Activated T-helper 2 cell treated with anti-CD3 and anti-CD28 coated beads, Interferon-gamma antibody, Interleukin-2, Interleukin-4, amounts not matched to agents 10 μg/mL and 5 μg/mL and 100 μg/mL, durations not matched to agents 14 hours and 24 hours and 36 hours (primary cell): Measurements from ENCODE around the gene ATG14. TPM values are rescaled to one million over a fixed set of nuclear protein-coding genes. Genes with fewer than 3 reads are reported as not detected.
A peak's percentile ranks its signal among the peaks of the same experiment; 100 is the strongest.
"Not testable (repeated sequence)": the region's sequence is repeated elsewhere in the genome, so short reads cannot be mapped to it uniquely, and the experiment has no call there.

Experiments used
- DNase-seq: peaks from one replicate; pipeline ENCODE4 v3.0.0; 2021; ENCODE audit warnings: low spot score
- H3K27ac Mint-ChIP-seq: one replicate; pipeline ENCODE4 v1.8.0; 2021; ENCODE audit warnings: mixed read lengths
- H3K27me3 Mint-ChIP-seq: one replicate; pipeline ENCODE4 v1.8.0; 2021; ENCODE audit warnings: low read depth, mixed read lengths
- H3K36me3 Mint-ChIP-seq: one replicate; pipeline ENCODE4 v1.8.0; 2021; ENCODE audit warnings: low read depth, mixed read lengths
- H3K4me1 Mint-ChIP-seq: one replicate; pipeline ENCODE4 v1.8.0; 2021; ENCODE audit warnings: low read depth, mixed read lengths
- H3K4me3 Mint-ChIP-seq: one replicate; pipeline ENCODE4 v1.8.0; 2021; ENCODE audit warnings: low read depth, mild to moderate bottlenecking, moderate library complexity, mixed read lengths
- H3K9me3 Mint-ChIP-seq: one replicate; pipeline ENCODE4 v1.8.0; 2021; ENCODE audit warnings: mixed read lengths
- intact Hi-C: fragments of 100-400 bp; cut with micrococcal nuclease; formaldehyde crosslinking; loops from one replicate; pipeline ENCODE4 v1.15.1; 2023
- total RNA-seq: library from RNA; stranded (reverse); gene quantifications from 2 replicates; pipeline ENCODE4 v1.2.3, GENCODE V29; 2022

Gene ATG14, protein sequence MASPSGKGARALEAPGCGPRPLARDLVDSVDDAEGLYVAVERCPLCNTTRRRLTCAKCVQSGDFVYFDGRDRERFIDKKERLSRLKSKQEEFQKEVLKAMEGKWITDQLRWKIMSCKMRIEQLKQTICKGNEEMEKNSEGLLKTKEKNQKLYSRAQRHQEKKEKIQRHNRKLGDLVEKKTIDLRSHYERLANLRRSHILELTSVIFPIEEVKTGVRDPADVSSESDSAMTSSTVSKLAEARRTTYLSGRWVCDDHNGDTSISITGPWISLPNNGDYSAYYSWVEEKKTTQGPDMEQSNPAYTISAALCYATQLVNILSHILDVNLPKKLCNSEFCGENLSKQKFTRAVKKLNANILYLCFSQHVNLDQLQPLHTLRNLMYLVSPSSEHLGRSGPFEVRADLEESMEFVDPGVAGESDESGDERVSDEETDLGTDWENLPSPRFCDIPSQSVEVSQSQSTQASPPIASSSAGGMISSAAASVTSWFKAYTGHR
- total RNA-seq: 4.3 and 4.6 TPM in 2 replicates

DNA sequence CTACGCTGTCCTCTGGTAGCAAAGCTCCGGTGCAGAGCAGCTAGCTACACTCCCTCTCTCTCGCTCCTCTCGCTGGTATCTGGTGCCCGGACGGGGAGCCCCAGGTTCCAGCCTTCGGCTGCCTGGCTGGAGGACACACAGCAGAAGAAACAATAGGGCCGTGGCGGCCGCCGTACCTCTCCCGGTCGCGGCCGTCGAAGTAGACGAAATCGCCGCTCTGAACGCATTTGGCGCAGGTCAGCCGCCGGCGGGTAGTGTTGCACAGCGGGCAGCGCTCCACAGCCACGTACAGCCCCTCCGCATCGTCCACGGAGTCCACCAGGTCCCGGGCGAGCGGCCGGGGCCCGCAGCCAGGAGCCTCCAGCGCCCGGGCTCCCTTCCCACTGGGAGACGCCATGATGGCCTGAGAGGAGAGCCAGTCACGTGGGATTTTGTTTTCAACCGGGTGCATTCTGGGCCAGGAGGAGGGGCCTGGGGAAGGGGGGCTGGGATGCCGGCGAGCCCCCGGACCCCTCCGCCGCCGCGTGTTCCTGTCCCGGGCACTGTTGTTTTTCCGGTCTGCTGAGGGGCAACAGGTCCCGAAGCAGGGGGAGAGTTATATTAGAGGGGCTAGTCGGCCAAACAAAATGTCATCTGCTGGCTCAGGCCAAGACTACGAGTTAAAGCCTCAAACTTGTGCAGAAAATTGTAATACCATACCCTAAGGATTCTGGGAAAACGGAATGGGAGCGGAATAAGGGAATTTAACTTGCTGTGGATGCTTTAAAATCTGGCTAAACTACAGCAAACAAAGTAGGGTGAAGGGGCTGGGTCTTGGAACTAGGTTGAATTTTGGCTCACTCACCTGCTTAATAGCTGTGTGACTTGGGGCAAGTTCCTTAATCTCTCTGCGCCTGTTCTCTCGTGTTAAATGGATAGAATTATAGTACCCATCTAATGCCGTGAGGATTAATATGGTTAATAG lies at the start of gene ATG14:
TSS of gene ATG14 (minus strand) at position 405 of the 964 bp plus-strand sequence. CDS start at position 397, 8 bp downstream.
- Mint-ChIP-seq H3K9me3 (no peaks in the 10 kb centered on the region), H3K27ac (peak within 1 kb of the TSS; percentile 88), H3K4me3 (peak within 1 kb of the TSS; percentile 86), H3K4me1 (peaks cover 31% of the 10 kb centered on the region), H3K27me3 (peaks cover 2% of the 10 kb centered on the region), H3K36me3 (no peaks in the 10 kb centered on the region)
- intact Hi-C loops: loop anchor here (5.0 to 10.0 kb wide), 2 partner anchors 39 to 137 kb away; partner anchors contain the start of gene FBXO34
- peak; percentile 71 for DNase-seq

DNA sequence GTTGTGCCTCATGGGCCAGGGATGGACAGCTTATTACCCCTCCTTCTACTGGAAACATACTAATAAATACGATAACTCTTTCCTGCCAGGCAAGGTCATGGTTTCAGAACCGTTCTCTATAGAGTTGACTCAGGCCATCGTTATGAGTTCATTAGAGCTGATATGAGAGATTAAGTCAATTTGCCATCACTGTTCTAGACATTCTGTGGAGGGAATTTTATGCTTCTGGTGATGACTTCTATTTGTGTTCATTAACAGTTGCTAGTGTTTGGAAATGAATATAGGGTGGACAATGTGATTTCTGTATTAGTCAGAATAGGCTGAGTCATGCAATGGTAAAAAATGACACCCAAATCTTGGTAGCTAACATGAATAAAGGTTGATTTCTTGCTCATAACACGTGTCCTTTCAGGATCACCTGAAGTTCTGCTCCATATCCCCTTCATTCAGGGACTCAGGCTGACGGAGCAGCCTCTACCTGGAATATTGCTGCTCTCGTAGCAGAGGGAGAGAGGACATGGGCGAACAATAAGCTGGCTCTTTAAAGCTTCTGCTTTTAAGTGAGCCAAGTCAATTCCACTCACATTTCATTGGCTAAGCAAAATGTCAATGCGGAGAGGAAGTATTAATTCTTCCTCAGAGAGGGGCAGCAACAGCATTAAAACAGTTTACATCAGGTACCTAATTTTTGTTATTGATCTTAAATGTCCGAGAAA lies 47.3 kb upstream of the ATG14 start:
- H3K4me3 Mint-ChIP-seq: no peak overlapping the region
- H3K27me3 Mint-ChIP-seq: peaks cover 18% of the 10 kb centered on the region
- DNase-seq: no peak
- peak overlapping the region; percentile 31 for H3K27ac Mint-ChIP-seq
- intact Hi-C loops: no loop called here
- H3K4me1 Mint-ChIP-seq: peaks cover 22% of the 10 kb centered on the region
- H3K36me3 Mint-ChIP-seq: no peaks in the 10 kb centered on the region
- no peaks in the 10 kb centered on the region for H3K9me3 Mint-ChIP-seq

DNA sequence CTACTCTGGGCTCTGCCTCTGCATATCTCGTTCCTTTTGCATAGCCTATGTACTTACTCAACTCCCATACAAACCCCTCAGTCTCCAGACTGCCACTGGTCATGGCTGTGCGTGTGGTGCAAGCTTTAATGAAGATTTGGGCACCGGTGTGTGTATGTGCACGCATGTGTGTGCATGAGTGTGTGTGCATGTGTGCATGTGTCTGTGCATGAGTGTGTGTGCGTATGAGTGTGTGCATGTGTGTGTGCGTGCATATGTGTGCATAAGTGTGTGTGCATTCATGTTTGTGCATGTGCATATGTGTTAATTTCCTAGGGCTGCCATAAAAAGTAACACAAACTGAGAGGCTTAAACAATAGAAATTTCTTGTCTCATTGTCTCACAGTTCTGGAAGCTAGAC lies 45.9 kb upstream of the ATG14 start:
- Mint-ChIP-seq H3K4me1 (peaks cover 17% of the 10 kb centered on the region), H3K27me3 (peaks cover 18% of the 10 kb centered on the region), H3K4me3 (no peak overlapping the region), H3K36me3 (no peaks in the 10 kb centered on the region), H3K27ac (no peak overlapping the region), H3K9me3 (no peaks in the 10 kb centered on the region)
- no peak for DNase-seq
- intact Hi-C loops: no loop called here

DNA sequence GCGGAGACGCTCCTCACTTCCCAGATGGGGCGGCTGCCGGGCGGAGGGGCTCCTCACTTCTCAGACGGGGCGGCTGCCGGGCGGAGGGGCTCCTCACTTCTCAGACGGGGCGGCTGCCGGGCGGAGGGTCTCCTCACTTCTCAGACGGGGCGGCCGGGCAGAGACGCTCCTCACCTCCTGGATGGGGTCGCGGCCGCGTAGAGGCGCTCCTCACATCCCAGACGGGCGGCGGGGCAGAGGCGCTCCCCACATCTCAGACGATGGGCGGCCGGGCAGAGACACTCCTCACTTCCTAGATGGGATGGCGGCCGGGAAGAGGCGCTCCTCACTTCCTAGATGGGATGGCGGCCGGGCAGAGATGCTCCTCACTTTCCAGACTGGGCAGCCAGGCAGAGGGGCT lies 44.8 kb upstream of the ATG14 start:
- DNase-seq, H3K4me3 Mint-ChIP-seq, H3K27me3 Mint-ChIP-seq, H3K36me3 Mint-ChIP-seq, H3K27ac Mint-ChIP-seq, intact Hi-C loops, H3K9me3 Mint-ChIP-seq: not testable (repeated sequence)
- peaks cover 13% of the 10 kb centered on the region for H3K4me1 Mint-ChIP-seq

DNA sequence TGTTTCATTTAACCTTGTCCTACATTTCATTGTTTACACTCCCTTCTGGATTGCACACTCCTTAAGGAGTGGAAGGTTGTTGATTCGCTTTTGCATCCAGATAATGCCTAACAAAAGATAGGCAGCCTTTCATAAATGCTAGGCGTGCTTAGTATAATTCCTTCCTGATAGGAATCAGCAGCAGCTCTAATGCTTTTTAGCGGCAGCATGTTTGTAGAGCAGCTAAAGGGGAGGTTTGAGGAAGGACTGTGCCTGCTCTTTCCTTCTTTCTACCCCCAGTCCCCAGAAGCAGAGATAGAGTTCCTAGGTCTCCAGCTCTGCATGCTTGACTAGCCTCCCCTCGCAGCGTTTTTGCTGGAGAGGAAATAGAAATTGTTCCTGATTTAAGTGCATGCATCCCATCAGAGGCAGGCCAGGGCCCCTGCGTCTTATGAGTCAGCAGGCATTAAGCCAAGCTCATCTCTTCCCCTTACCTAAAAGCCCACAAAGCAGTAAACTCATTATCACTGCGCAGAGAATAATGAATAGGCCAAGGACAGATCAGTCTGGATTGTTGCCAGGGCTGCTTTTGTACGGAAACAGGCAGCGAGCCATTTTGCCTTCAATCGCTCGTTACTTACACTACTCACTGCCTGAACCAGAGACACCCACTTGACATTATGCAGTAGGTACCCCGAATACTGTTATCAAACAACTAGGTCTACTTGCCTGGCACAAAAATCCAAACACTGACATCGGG lies 42.8 kb upstream of the ATG14 start:
- H3K4me3 Mint-ChIP-seq: no peak overlapping the region
- no peaks in the 10 kb centered on the region for H3K36me3 Mint-ChIP-seq
- intact Hi-C loops: no loop called here
- peaks cover 7% of the 10 kb centered on the region for H3K27me3 Mint-ChIP-seq
- peaks cover 12% of the 10 kb centered on the region for H3K4me1 Mint-ChIP-seq
- DNase-seq: no peak
- H3K27ac Mint-ChIP-seq: no peak overlapping the region
- H3K9me3 Mint-ChIP-seq: no peaks in the 10 kb centered on the region

DNA sequence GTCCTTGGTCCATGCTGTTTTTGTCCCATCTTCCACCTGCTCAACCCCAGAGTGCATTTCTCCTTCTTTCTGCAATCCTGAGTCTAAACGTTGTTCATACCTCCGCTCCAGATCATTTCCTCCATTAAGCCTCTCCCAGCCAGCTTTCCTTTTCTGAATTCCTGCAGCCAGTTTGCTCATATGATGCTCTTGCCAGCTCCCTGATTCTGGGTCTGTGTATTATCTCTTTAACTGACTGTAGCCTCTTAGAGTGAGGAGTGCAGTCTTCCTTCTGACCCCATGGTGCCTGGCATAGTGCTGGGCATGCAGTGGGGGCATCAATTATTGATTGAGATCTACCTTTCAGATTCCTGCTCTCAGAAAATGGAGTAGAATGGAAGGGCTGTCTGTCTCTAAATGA lies 40.3 kb upstream of the ATG14 start:
- Mint-ChIP-seq H3K4me1 (peaks cover 13% of the 10 kb centered on the region), H3K4me3 (no peak overlapping the region), H3K36me3 (no peaks in the 10 kb centered on the region), H3K27ac (no peak overlapping the region), H3K9me3 (no peaks in the 10 kb centered on the region), H3K27me3 (peaks cover 4% of the 10 kb centered on the region)
- intact Hi-C loops: no loop called here
- no peak for DNase-seq

DNA sequence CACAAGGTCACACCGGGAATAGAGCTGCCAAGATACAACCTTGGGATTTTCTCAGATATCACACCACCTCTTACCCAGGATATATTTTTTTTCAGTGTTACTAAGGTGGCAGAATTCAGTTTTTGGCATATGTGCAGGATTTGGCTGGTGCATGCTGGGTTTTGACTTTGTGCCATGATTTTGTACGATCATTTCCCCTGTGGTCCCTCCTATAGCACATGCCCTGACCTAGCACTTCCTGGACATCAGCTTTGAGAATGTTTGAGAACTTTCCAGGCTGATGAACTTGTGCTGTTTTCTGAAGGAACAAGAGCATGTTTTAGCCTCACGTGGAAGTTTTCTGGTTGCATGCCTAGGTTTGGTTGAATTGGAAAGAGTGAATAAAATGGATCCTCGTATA lies 39.8 kb upstream of the ATG14 start:
- intact Hi-C loops: no loop called here
- no peaks in the 10 kb centered on the region for H3K36me3 Mint-ChIP-seq

DNA sequence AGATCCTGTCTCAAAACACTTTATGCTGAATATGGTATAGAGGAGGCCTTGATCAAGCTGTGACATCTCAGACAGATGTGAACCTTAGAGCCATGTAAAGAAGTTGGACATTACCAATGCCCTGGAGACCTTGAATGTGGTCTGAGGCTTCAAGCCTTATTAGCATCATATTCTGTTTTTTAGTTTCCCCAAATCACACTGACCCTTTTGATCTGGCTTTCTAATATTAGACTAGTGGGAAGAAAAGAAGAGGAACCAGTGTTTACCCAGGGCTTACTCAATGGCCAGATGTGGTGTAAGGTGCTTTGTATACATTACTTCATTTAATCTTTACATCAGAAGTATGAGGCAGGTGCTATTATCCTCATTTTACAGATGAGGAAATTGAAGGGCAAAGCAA lies 39.4 kb upstream of the ATG14 start:
- H3K4me3 Mint-ChIP-seq: no peak overlapping the region
- intact Hi-C loops: loop anchor here (1.0 kb wide), 1 partner anchor 15 kb away; no protein-coding TSS in a partner anchor
- no peaks in the 10 kb centered on the region for H3K9me3 Mint-ChIP-seq

More for the DNA sequence above, 39.8 kb upstream of the ATG14 start:
- Mint-ChIP-seq H3K4me1 (peaks cover 19% of the 10 kb centered on the region), H3K27me3 (peaks cover 4% of the 10 kb centered on the region), H3K4me3 (no peak overlapping the region), H3K9me3 (no peaks in the 10 kb centered on the region), H3K27ac (no peak overlapping the region)
- DNase-seq: no peak

DNA sequence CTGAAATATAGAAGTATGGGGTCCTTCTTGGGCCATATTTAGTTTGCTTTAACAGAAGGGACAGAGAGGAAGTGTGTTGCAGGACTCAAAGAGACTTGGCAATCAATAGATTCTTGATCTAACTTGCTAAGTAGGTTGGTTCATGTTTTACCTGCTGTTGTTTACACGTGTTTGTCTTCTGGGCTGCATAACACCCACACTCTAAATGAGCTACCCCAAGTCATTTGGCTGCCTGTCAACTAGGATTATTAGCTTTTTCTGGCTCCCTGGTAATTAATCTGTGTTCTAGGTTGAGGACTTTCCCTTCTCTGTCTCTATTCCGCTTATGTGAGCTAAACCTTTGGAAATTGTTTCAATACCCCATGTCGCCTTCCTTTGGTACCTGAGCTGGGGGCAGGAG lies 38.9 kb upstream of the ATG14 start:
- Mint-ChIP-seq H3K9me3 (no peaks in the 10 kb centered on the region), H3K27me3 (peaks cover 4% of the 10 kb centered on the region), H3K4me1 (peaks cover 23% of the 10 kb centered on the region), H3K36me3 (no peaks in the 10 kb centered on the region), H3K4me3 (no peak overlapping the region), H3K27ac (no peak overlapping the region)
- no peak for DNase-seq
- intact Hi-C loops: loop anchor here (1.0 kb wide), 1 partner anchor 16 kb away; no protein-coding TSS in a partner anchor

More for the DNA sequence above, 39.4 kb upstream of the ATG14 start:
- H3K27me3 Mint-ChIP-seq: peaks cover 4% of the 10 kb centered on the region
- H3K36me3 Mint-ChIP-seq: no peaks in the 10 kb centered on the region
- DNase-seq: no peak
- no peak overlapping the region for H3K27ac Mint-ChIP-seq
- peaks cover 23% of the 10 kb centered on the region for H3K4me1 Mint-ChIP-seq

DNA sequence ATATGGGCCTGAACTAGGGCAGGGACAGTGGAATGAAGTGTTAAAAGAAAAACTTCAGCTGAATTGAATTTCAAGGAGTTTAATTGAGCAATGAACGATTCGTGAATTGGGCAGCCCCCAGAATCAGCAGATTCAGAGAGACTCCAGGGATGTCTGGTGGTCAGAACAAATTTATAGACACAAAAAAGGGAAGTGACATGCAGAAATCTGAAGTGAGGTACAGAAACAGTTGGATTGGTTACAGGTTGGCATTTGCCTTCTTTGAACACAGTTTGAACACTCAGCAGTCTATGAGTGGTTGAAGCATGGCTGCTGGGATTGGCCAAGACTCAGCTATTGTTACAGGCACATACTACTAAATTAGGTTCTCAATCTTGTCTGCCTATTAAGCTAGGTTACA lies 38.5 kb upstream of the ATG14 start:
- Mint-ChIP-seq H3K36me3 (no peaks in the 10 kb centered on the region), H3K4me1 (peaks cover 23% of the 10 kb centered on the region), H3K27me3 (peaks cover 4% of the 10 kb centered on the region), H3K27ac (no peak overlapping the region), H3K4me3 (no peak overlapping the region), H3K9me3 (no peaks in the 10 kb centered on the region)
- DNase-seq: no peak
- intact Hi-C loops: loop anchor here (1.0 kb wide), 1 partner anchor 16 kb away; no protein-coding TSS in a partner anchor

DNA sequence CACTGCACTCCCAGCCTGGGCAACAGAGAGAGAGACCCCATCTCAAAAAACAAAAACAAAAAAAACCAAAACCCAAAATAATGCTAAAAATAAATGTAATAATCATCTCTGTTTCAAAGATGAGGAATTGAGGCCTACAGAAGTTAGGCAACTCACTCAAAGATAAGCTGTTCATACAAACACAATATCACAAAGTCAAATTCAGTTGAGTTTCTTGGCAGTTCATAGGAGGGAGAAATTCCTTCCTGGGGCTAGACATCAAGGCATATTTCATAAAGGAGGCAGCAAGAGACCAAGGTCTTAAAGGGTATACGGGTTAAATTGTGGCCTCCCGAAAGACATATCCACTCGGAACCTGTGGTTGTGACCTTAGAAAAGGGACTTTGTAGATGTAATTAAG lies 37.5 kb upstream of the ATG14 start:
- peaks cover 23% of the 10 kb centered on the region for H3K4me1 Mint-ChIP-seq
- peaks cover 3% of the 10 kb centered on the region for H3K27me3 Mint-ChIP-seq
- no peak overlapping the region for H3K4me3 Mint-ChIP-seq
- no peak for DNase-seq
- intact Hi-C loops: loop anchor here (5.0 to 10.0 kb wide), 3 partner anchors 226 to 1023 kb away; no protein-coding TSS in a partner anchor
- no peak overlapping the region for H3K27ac Mint-ChIP-seq
- no peaks in the 10 kb centered on the region for H3K9me3 Mint-ChIP-seq
- no peaks in the 10 kb centered on the region for H3K36me3 Mint-ChIP-seq
